Right ventricle myocardium inferior (tissue), 1 donor: ENCODE results near the gene MYH6. TPM values are rescaled to one million over a fixed set of nuclear protein-coding genes. Genes with fewer than 3 reads are reported as not detected.
"Not testable (repeated sequence)": the region's sequence is repeated elsewhere in the genome, so short reads cannot be mapped to it uniquely, and the experiment has no call there.

Experiments
- ATAC-seq: fragments of 200-7000 bp; cut with Tn5 transposase; one replicate; pipeline ENCODE4 v1.9.1; 2020; ENCODE audit warnings: mild to moderate bottlenecking, moderate library complexity
- DNase-seq: peaks from one replicate; pipeline ENCODE4 v3.0.0; 2021; ENCODE audit errors: missing footprints
- intact Hi-C: fragments of 100-400 bp; cut with DNase I; formaldehyde crosslinking; loops from one replicate; pipeline ENCODE4 v1.11.0; 2022
- total RNA-seq: library from RNA; stranded (reverse); fragmentation: NEBNext Ultra II Directional; extraction: Animal tissue kit (Norgen Biotek cat#: 25700); gene quantifications from one replicate; pipeline ENCODE4 v1.2.1, GENCODE V29; 2021
- donor health status: DM: no; HTN: yes; CAD: no; lungs with severe emphysema.

The MYH6 gene
- total RNA-seq, 1 donor from 2014 or later = 3,910 TPM

DNA sequence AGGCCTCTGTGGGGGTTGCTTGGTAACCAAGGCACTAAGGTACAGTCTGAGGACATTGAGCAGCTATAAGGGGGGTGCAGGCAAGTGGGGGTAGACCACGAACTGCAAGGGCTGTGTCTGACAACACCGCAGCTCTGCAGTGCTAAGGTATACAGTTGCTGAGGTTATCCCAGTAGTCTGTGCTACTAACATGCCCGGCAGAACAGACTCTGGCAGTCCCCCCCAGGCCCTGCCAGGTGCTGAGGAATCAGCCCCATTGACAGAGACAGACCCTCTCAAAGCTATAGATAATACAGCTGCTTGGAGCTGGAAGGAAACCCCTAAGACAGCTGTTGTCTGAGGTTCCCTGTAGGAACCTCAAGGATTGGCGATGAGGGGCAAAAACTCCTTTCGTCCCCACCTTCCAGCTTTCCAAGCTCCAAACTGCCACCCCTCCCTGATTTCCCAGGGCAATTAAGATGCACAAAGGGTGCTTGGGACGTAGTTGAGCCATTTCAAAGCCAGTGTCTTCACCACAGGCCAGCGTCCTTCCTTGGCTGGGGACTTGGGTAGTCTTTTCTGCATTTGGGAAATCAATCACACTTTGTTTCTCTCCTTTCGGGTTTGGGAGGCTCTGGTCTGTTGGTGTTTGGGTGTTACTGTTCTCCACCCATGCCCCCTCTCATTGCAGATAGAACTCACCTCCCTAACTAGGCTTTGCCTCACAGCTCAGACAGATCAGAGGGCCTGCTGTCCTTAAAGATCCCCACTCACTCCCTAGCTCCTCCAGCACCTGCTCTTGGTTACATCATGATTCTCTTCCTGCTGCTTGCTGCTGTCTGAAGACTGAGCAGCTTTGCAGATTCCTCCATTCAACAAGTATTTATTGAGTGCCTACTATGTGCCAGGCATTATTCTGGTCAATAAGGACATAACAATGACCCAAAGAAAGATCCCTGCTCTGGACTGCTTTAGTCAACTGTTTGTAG, 29.3 kb upstream of the MYH6 start:
- intact Hi-C loops = no loop called here
- no peak for DNase-seq
- no peak for ATAC-seq

- ATAC-seq (peak; percentile 11), DNase-seq (no peak)
- intact Hi-C loops = no loop called here
These were observed 28.5 kb upstream of the MYH6 start for GRCh38 chr14:23436327-23437132.

- intact Hi-C loops = loop anchor here (1.0 kb wide), 1 partner anchor 8 kb away; no protein-coding TSS in a partner anchor
- ATAC-seq = peak; percentile 59
- no peak for DNase-seq
These were observed 27.7 kb upstream of the MYH6 start, which contains the start of gene MYH7 for GRCh38 chr14:23435543-23436326. MYH7 (minus strand) TSS chr14:23435660; CDS start chr14:23433732, 1,928 bp downstream.

DNA sequence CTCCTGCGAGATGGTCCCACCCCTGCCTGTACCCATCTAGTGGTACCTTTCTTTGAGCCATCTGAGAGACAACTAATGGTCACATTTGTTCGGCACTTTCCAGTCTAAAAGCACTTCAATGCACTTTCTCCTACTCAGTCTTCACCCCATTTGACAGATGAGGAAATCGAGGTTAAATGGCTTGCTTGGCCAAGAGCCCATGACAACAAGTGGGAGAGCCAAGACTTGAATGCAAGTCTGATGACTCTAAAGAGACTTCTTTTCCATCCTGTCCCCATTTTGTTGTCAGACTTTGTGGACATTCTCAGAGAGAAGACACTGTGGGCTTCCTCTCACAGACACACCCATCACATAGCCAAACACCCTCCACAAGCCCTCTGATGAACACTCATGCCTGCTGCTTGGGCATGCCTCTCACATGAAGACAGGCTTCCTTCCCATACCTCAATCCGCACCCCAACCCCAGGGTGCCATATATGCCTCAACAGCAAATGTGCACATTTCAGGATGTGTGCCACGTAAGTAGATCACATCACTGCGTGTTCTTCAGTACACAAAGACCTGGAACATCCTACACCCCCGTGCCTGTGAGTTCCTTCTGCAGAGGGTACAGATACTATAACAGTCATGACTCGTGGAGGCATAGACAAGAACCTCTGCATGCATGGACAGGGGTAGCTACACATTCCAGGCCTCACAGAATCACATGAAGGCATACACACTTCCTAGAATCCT, 26.6 kb upstream of the MYH6 start:
- ATAC-seq = no peak
- intact Hi-C loops = loop anchor here (1.0 kb wide), 1 partner anchor 9 kb away; no protein-coding TSS in a partner anchor
- no peak for DNase-seq

GRCh38 chr14:23433457-23433856, 25.4 kb upstream of the MYH6 start:
- ATAC-seq (no peak), DNase-seq (no peak)

GRCh38 chr14:23432946-23433345, 24.9 kb upstream of the MYH6 start:
- DNase-seq (no peak), ATAC-seq (no peak)
- intact Hi-C loops = no loop called here

More at GRCh38 chr14:23433457-23433856, 25.4 kb upstream of the MYH6 start:
- intact Hi-C loops = no loop called here

DNA sequence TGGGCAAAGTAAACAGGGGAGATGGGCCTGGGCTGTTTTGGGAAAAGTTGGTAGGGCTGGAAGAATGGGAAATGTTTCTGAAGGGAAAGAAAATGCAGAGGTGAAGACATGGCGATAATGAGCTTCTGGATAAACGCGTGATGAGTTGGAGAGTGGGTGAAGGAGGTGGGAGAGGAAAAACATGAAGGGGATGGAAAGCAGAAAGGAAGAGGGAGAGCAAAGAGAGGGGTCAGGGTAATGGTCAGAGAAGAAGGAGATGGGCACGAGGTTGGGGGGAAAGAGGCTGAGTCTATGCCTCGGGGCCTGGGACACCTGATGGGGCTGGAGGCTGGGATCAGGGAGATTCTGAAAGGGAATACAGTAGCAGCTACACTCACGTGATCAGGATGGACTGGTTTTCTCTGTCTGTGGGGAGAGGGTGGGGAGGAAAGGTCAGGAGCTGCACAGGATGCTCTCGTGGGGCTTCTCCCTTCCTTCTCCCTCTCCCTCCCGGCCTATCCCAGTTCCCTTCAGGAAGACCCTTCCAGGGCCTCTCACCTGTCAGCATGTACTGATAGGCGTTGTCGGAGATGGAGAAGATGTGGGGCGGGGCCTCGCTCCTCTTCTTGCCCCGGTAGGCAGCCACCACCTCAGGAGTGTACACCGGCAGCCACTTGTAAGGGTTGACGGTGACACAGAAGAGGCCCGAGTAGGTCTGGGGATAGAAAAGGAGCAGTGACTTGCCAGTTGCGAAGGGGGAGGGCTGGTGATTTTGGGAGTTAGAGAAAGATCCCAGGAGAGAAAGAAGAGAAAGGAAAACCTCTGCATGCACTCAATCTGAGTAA, 24.2 kb upstream of the MYH6 start:
- ATAC-seq (no peak), DNase-seq (no peak)
- intact Hi-C loops = no loop called here

DNA sequence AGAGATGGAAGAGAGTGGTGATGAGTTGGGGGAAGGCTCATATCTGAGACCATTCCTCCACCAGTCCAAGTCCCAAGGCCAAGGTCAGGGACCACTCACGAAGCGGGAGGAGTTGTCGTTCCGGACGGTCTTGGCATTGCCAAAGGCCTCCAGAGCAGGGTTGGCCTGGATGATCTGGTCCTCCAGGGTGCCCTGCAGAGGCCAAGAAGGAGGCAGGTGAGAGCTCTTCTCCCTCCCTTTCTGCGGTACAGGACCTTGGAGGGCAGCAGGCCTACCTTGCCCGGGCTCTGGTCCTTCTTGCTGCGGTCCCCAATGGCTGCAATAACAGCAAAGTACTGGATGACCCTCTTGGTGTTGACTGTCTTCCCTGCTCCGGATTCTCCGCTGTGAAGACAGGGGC, 23.4 kb upstream of the MYH6 start:
- no peak for ATAC-seq
- intact Hi-C loops = no loop called here
- DNase-seq = no peak

GRCh38 chr14:23430723-23431085, 22.6 kb upstream of the MYH6 start:
- DNase-seq (no peak), ATAC-seq (no peak)
- intact Hi-C loops = no loop called here

GRCh38 chr14:23430016-23430722, 22.1 kb upstream of the MYH6 start:
- ATAC-seq (peak; percentile 1), DNase-seq (no peak)
- intact Hi-C loops = no loop called here

DNA sequence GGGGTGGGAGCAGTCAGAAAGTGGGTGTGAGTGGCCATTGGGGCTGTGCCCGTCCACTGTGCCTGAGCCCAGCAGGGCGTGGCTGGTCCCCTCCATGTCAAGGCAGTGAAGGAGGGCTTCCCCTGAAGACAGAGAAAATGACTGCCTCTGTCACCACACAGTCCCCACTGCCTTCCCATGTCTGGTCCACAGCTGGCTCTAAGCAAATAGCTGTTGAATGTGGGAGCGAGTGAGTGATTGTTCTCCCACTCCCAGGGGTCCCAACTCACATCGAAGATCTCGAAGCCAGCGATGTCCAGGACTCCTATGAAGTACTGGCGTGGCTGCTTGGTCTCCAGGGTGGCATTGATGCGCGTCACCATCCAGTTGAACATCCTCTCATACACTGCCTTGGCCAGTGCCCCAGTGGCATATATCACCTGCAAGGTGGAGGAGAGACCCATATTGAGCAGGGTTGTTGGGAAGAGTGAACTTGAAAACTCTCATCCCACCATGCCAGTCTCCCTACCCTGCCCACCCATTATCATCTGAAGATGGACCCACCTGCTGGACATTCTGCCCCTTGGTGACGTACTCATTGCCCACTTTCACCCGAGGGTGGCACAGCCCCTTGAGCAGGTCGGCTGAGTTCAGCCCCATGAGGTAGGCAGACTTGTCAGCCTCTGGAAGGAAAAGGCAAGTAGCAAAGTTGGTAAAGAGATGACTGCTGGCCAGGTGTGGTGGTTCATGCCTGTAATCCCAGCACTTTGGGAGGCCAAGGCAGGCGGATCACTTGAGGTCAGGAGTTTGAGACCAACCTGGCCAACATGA, 20.8 kb upstream of the MYH6 start:
- intact Hi-C loops = no loop called here
- DNase-seq (no peak), ATAC-seq (peak; percentile 6)

- DNase-seq, ATAC-seq, intact Hi-C loops: not testable (repeated sequence)
These were observed 17.7 kb upstream of the MYH6 start for GRCh38 chr14:23425798-23426197.

- ATAC-seq = no peak
- intact Hi-C loops = no loop called here
- no peak for DNase-seq
These were observed 17.1 kb upstream of the MYH6 start for GRCh38 chr14:23425169-23425568.

- DNase-seq (no peak), ATAC-seq (no peak)
- intact Hi-C loops = no loop called here
These were observed 15.6 kb upstream of the MYH6 start for GRCh38 chr14:23423657-23424056.

GRCh38 chr14:23421594-23421993, 13.5 kb upstream of the MYH6 start:
- intact Hi-C loops = no loop called here
- DNase-seq = no peak
- no peak for ATAC-seq

GRCh38 chr14:23419646-23420045, 11.6 kb upstream of the MYH6 start:
- ATAC-seq, DNase-seq, intact Hi-C loops: not testable (repeated sequence)
